GM18867 (cell line): Measurements from ENCODE around the gene ZBED4.

Experiments
- ATAC-seq: cut with Tn5 transposase; IDR thresholded peaks from one replicate; pipeline ENCODE4 v1.9.1; 2021; ENCODE audit warnings: mild to moderate bottlenecking, moderate library complexity; ENCODE audit not compliant: unreplicated experiment

ZBED4 gene

DNA sequence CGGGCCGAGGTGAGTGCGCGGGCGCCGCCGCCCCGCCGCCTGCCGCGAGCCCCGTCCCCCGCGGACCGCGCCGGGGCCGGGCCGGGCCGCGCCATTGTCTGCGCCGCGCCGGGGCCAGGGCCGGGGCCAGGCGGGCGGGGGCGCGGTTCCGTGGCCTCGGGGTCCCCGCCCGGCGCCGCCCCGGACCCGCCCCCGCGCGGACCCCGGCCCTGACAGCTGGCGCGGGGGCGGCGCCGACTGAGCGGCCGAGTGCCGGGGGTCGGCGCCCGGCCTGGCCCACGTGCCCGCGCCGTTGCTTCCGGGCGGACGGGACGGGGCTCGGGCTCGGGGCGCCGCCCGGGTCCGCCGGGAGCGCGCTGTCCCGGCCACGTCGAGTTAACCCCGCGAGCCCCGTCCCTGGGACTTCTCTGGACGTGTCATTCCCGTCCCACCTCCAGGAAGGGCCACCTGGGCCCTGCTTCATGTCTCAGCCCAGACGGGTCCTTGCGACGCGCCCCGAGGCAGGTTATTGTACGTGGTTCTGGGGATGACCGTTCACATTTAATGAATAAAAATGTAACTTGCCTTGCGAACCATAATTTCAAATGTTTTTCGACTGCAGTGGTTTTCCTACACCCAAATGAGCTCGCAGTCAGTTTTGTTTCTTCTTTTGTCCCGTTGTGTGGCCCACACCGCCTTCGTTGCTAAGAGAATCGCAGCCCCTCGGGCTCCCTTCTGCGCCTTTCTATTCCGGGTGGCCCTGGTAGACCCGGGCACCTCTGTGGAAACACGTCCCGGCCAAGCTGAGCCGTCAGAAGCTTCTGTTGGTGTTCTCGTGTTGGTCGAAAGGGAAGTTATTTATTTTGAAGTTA, 562 bp downstream of the ZBED4 start:
- ATAC-seq = peak; percentile 4

DNA sequence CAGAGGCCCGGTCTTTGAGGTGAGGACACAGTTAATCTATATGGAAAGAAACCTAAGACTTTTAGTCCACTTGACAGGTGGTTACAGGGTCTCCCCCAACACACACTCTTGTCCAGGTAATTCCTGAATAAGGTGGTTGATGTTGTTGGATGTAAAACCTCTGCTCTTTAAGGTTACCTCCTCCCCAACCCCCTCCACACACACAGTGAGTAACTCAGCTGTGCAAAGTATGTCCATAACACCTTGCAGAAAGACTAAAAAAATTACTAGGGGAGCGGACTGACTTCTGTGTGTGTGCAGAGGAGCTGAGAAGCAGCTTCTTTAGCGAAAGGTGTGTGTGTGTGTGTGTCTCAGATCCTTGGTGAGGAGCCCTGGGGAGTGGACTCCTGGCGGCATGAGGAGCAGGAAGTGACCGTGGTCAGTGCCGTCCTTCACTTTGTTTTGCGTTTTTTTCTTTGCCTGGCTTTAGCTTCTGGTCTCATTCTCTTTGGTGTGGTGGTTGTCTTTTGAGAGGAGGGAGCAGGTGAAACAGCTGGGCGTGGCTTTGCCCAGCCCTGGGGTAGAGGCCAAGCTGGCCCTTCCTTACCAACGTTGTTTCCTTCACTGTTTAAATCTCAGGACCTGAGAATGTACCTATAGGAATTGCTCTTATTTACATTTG, 1.7 kb downstream of the ZBED4 start:
- no peak for ATAC-seq

DNA sequence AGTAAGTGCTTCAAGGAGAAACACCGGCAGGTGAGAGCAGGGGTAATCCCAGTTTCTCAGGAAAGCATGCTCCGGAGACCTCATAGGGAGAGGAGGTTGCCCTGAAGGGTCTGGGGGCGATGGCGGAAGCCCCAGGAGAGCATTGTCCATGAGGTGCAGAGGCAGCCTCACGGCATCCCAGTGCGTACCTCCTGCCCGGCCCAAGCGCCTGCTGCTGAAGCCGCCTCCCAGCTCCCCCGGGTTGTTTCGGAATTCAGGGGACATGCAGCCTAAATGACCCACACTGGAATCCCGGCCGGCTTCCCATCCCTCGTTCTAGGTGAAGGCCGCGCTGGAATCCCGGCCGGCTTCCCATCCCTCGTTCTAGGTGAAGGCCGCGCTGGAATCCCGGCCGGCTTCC, 2.7 kb downstream of the ZBED4 start:
- ATAC-seq = no peak

DNA sequence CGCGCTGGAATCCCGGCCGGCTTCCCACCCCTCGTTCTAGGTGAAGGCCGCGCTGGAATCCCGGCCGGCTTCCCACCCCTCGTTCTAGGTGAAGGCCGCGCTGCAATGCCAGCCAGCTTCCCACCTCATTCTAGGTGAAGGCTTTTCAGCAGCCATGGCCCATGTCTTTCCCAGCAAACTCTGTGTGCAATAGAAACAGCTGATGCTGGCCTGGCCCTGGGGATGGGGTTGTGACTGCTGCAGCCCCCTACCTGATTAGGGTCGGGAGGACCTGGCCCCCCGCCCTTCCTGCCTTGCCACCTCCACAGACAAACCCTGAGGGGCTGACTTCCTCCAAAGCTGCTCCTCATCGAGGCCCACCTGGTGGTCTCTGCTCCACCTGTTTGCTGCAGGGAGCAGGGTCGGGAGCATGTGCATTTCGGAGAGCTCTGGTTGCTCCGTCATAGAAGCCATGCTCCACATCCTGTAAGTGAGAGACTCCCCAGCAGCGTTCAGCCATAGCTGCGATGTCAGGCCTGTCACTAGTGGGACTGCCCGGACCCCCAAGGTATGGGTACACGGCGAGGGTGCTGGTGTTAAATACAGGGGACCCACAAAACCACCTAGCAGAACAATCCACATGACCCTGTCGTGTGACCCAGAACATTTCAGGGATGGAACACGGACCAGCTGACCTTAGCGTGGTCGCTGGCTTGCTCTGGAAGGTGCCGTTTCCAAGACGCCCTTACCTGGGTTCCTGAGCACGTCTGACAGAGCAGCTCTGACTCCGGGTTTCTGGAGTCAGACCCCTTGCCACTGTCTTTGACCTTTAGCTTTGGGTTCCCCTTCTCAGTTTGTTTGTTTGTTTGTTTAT, 3.3 kb downstream of the ZBED4 start:
- ATAC-seq = no peak

DNA sequence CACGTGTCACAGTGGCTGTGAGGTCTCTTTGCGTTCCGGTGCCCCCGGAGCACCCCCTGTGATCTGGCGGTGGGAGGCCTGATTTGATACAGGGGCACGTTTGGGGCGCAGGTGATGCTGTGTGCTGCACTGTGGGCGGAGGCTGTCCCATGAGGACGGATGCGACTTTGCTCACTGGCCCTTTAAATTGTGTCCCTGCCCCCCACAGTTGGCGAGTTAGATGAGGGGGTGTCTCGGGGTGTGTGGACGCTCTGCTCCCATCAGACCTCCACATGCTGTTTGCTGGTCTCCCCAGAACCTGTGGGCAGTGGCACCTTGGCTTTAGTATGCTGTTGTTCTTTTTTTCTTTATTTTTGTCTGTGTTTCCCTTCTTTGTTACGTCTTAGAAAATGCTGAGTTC, 5.2 kb downstream of the ZBED4 start:
- ATAC-seq = no peak

DNA sequence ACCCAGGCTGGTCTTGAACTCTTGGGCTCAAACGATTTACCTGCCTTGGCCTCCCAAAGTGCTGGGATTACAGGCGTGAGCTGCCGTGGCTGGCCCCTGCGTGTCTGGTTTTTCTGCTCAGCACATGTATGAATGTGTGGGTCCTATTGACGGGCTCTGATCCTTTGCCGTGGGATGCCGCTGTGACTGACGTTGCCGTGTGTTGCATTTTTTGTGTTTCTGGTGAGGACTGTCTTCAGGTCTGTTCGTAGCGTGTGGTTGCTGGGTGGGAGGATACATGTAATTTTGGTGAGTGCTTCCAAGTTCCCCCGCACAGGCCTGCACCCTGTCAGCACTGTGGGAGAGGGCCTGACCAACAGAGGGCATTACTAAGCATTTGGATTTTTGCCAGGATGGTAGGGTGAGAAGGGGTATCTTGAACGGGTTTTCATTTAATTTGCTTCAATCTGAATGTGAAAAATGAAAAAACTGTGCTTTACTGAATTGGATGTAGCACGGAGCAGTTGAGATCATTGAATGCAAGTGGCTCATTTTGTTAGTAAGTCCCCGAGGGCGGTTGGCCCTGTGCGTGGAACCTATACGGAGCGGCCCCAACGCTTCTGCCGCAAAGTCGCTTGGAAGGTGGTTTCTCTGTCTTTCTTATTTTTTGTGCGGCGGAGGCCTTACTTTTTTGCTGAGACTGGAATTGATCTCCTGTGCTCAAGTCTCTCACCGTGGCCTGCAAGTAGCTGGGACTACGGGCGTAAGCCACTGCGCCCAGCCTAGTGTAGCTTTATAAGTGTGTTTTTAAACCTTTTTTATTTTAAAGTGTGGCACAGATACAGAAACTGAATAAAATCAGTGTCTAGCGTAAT, 8.2 kb downstream of the ZBED4 start:
- ATAC-seq = no peak

DNA sequence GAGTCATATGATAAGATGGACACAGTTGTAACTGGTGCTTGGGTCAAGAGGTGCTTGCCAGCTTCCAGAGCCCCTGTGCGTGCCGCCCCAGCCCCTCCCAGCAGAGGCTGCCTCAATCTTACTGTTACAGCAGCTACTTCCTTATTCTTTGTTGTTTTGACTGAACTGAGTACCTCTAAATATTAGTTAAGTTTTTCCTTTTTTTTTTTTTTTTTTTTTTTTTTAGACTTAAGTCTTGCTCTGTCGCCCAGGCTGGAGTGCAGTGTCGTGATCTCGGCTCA, 8.8 kb downstream of the ZBED4 start:
- ATAC-seq = no peak

DNA sequence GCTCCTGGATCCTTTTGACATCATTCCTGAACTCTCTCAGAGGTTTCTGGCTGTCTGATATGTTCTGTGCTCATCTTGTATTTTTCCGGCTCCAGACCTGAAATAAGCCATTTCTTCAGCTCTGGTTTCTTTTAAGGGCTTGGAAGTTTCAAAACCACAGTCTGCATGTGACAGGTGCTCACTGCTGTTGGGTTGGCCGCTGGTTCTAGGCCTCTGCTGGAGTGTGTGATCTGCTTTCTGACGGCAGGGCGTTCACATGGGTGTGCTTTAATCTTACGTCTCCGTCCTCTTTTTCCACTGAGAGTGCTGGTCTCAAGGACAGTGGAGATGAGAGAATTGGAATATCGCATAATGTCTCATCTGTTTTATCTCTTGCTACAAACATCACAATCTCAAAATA, 10.3 kb downstream of the ZBED4 start:
- ATAC-seq = no peak

DNA sequence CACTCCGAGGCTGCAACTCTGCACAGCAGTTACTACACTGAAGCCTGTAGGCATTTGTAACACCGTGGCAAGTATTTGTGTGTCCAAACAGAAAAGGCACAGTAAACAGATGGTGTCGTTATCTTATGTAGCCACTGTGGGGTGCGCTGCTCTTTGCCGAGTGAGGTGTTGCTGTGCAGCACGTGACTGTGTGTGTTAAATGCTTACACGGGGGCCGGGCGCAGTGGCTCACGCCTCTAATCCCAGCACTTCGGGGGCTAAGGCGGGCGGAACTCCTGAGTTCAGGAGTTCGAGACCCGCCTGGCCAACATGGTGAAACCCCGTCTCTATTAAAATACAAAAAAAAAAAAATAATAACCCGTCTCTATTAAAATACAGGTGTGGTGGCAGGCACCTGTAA, 11.5 kb downstream of the ZBED4 start:
- no peak for ATAC-seq

DNA sequence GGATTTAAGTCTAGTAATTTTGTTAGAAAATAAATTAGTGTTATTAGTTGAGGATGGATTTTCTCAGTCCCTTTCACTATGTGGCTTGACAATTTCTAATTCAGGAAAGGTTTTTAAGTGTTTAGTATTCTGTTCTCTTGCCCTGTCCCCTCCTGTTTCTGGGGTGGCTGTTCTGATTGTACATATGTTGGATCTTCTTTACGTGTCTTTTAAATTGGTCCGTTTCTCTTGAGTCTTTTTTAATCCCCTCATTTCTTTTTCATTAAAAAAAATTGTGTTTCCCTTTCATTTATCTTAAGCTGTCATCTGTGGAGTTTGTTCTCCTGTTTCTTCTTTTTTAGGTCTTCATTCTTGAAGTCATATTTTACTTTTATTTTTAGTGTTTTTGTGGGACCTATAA, 12.5 kb downstream of the ZBED4 start:
- ATAC-seq = no peak

DNA sequence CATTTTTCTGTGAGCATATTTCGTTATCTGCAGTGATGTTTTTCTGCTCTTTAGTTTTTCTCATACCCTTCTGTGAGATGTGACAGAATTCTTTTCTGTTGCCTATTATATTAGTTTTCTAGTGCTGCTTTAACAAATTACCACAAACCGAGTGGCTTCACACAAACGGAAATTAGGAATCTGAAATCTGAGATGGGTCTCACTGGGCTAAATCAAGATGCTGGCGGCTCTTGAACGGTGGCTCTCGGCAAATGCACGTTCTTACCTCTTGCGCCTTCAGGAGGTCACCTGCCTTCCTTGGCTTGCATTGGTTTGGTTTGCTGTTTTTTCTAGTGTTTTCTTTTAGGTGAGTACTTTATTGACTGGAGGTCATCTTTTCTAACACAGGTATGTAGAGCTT, 13.0 kb downstream of the ZBED4 start:
- no peak for ATAC-seq

DNA sequence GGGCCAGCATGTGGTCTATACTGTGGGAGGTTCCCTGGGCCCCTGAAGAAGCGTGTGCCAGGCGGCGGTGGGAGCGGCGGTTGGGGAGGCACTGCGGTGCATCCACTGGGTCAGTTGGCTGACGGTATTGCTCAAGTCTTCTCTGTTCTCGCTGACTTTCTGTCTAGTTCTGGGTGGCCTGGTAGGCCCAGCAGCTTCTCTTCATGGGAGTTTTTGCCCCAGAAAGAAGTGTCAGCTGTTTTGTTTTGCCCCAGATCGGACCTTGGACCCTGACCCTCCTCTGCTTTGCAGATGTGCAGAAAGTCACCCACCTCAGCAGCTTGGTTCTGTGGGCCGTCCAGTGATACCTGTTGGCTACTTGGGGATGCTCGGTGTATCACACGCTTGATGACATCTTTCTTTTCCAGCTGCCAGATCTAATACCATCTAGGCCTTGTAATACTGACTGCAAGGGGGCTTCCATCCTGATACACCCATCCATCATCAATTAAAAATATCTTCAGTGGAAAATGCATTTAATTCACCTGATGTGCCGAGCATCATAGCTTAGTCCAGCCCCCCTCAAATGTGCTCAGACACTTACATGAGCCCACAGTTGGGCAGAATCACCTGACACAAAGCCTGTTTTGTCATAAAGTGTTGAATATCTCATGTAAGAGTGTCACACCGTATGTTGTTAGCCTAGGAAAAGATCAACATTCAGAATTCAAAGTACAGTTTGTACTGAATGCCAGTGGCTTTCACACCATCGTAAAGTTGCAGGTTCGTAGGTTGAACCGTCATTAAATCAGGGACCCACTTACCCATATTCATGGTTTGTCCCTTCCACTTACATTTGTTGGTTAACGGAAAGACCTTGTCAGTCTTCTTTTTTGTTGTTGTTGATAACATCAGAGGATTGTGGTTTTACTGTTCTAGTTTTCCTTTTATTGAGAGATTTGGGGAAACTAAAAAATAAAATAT, 13.9 kb downstream of the ZBED4 start:
- ATAC-seq = no peak

DNA sequence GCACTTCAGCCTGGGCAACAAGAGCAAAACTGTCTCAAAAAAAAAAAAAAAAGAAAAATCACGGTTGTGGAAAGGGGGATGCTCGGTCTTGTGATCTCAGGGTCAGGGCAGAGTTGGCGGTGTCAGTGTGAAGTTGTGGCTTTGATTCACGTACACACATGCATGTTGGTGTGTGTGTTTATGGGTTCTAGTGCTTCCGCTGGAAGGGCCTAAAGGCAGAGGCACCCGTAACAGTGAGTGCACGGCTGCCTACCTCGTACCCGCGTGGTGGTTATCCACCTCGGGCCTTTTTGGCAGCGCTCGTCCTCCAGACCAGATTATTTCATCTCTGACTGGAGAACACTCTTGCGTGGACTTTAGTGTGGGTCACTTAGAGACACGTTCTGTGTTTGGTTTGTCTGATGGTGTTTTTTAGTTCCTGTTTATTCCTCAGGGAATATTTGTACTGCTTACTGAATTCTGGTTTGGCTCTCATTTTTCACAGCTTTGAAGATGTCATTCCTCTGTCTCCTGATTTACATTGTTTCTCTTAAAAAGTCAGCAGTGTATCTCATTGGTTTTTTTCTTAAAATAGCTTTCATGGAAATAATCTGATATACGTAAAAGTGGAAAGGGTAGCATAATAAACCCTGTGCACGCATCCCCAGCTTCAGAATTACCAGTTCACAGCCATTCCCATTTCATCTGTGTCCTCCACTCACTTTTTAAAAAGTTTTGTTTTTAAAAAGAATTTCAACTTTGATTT, 15.6 kb downstream of the ZBED4 start:
- no peak for ATAC-seq

DNA sequence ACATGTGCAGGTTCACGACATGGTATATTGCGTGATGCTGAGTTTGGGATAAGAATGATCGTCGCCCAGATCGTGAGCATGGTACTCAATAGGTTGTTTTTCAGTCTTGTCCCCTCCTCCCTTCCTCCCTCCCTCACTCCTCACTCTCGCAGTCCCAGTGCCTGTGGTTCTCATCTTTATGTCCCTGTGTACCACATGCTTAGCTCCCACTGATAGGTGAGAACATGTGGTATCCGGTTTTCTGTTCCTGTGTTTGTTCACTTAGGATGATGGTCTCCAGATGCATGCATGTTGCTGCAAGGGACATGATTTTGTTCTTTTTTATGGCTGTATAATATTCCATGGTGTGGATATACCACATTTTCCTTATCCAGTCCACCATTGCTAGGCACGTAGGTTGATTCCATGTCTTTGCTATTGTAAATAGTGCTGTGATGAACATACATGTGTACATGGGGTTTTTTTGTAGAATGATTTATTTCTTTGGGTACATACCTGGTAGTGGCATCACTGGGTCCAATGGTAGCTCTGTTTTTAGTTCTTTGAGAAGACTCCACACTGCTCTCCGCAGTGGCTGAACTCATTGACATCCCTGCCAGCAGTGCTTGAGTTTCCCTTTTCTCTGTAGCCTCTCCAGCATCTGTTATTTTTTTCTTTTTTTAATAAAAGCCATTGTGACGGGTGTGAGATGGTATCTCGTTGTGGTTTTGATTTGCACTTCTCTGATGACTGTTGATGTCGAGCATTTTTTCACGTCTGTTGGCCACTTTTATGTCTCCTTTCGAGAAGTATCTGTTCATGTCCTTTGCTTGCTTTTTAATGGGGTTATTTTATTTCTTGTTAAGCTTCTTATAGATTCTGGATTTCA, 16.4 kb downstream of the ZBED4 start:
- ATAC-seq = no peak

DNA sequence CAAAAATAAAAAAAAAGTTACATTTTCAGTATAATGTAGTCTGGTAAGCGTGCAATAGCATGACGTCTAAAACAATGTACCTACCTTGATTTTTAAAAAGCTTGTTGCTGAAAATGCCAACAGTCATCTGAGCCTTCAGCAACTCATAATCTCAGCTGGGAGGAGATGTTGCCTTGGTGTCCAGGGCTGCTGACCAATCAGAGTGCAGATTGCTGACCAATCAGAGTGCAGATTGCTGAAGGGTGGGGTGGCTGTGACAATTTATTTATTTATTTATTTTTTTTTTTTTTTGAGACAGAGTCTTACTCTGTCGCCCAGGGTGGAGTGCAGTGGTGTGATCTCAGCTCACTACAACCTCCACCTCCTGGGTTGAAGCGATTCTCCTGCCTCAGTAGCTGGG, 17.8 kb downstream of the ZBED4 start:
- ATAC-seq = no peak

DNA sequence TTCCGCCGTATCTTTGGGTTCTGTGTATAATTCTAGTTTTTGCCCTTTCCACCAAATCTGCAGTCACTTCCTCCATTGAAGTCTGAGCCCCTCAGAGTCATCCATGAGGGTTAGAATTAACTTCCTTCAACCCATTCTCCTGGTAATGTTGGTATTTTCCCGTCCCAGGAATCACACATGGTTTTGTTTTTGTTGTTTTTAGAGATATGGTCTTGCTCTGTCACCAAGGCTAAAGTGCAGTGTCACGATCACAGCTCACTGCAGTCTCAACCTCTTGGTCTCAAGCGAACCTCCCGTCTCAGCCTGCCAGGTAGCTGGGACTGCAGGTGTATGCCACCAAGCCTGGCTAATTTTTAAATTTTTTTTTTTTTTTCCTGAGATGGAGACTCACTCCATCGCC, 18.7 kb downstream of the ZBED4 start:
- no peak for ATAC-seq

DNA sequence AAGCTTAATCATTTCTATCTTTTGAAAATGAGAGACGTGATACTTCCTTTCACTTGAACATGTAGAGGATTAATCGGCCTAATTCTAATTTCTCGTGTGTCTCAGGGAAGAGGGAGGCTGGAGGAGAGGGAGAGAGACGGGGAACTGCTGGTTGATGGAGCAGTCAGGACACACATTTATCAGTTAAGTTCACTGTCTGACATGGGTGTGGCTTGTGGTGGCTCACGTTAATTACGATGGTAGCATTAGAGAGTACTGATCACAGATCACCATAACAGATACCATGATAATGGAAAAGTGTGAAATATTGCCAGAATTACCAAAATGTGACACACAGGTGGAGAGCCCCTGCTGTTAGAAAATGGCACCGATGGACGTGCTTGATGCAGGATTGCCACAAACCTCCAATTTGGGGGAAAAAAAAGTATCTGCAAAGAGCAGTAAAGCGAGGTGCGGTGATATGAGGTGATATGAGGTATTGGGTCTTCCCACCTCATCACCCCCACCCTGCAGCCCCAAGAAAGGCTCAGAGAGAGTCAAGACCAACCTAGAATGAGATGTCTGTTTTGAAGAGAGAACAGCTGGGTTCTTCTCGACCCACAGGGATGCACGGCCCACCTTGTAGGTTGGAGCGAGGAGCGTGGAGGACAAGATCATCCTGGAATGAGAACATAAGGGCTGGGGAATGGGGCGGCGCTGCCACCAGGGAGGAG, 19.7 kb downstream of the ZBED4 start:
- ATAC-seq = no peak

DNA sequence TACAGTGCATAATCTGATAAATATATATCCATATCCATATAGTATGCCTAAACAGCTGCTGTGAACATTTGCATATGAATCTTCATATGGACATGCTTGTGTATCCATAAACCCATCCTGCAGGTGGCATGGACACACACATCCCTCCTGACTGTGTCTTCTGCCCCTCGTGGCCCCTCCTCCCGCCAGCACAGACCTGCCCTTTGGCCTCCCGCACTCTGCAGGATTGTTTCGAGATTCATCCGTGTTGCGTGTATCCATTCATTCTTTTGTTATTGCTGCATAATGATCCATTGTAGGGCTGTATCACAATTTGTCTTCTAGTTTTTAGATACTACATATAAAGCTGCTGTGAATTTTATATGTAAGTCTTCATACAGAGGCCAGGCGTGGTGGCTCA, 24.0 kb downstream of the ZBED4 start:
- ATAC-seq = no peak
